Activated gamma-delta T cell treated with anti-CD3 and anti-CD28 coated beads, Interleukin-2, amount 50 U/mL, for 16 hours (primary cell): ENCODE data around the gene SPNS3.

Experiments
- DNase-seq: peaks from one replicate; pipeline ENCODE4 v3.0.0-alpha.2; 2020; ENCODE audit warnings: low read depth

The SPNS3 gene

GRCh38 chr17:4427505-4427904 lies 6.2 kb upstream of the SPNS3 start:
- no peak for DNase-seq

GRCh38 chr17:4436381-4436780 lies 2.6 kb downstream of the SPNS3 start:
- no peak for DNase-seq

- DNase-seq: no peak
These were observed 3.1 kb downstream of the SPNS3 start for GRCh38 chr17:4436846-4437245.

- DNase-seq: no peak
These were observed 4.6 kb downstream of the SPNS3 start for GRCh38 chr17:4438162-4438944.

GRCh38 chr17:4440021-4440420 lies 6.3 kb downstream of the SPNS3 start:
- DNase-seq: no peak

GRCh38 chr17:4440690-4441686 lies 7.2 kb downstream of the SPNS3 start:
- DNase-seq: no peak

GRCh38 chr17:4442582-4442981 lies 8.8 kb downstream of the SPNS3 start:
- DNase-seq: no peak

GRCh38 chr17:4443476-4443875 lies 9.7 kb downstream of the SPNS3 start:
- DNase-seq: no peak

- DNase-seq: no peak
These were observed 11.2 kb downstream of the SPNS3 start for GRCh38 chr17:4444782-4445473.

- no peak for DNase-seq
These were observed 12.0 kb downstream of the SPNS3 start for GRCh38 chr17:4445731-4446130.

GRCh38 chr17:4446326-4447071 lies 12.8 kb downstream of the SPNS3 start:
- no peak for DNase-seq

GRCh38 chr17:4448197-4448980 lies 14.6 kb downstream of the SPNS3 start:
- no peak for DNase-seq

- no peak for DNase-seq
These were observed 16.0 kb downstream of the SPNS3 start for GRCh38 chr17:4449736-4450135.

GRCh38 chr17:4450710-4451316 lies 17.1 kb downstream of the SPNS3 start:
- DNase-seq: no peak

GRCh38 chr17:4453812-4454591 lies 20.3 kb downstream of the SPNS3 start:
- no peak for DNase-seq

GRCh38 chr17:4460661-4461060 lies 26.9 kb downstream of the SPNS3 start:
- DNase-seq: no peak

- no peak for DNase-seq
These were observed 30.2 kb downstream of the SPNS3 start for GRCh38 chr17:4463818-4464476.

GRCh38 chr17:4465786-4466185 lies 32.0 kb downstream of the SPNS3 start:
- no peak for DNase-seq

GRCh38 chr17:4467287-4467686 lies 33.5 kb downstream of the SPNS3 start:
- no peak for DNase-seq
